ENCODE data around the gene LRRC4B.

Gene LRRC4B

GRCh38 chr19:50500753-50501151, 67.5 kb downstream of the LRRC4B start:
- no peak overlapping the region for H3K4me3 ChIP-seq (ENCODE audit: low read length)
- no peak for TF ChIP-seq ZNF274 (IDR thresholded peaks at IDR 0.05; ENCODE audit: low read depth, low read length)

GRCh38 chr19:50500060-50500752, 68.0 kb downstream of the LRRC4B start:
- TF ChIP-seq ZNF274 (IDR thresholded peaks at IDR 0.05; ENCODE audit: low read depth, low read length), result no peak
- H3K4me3 ChIP-seq (ENCODE audit: low read length), result no peak overlapping the region

- no peak overlapping the region for H3K4me3 ChIP-seq (ENCODE audit: low read length)
- no peak for TF ChIP-seq ZNF274 (IDR thresholded peaks at IDR 0.05; ENCODE audit: low read depth, low read length)
Measured at GRCh38 chr19:50498219-50499056, 69.8 kb downstream of the LRRC4B start.

GRCh38 chr19:50497022-50497405, 71.2 kb downstream of the LRRC4B start:
- TF ChIP-seq ZNF274 (IDR thresholded peaks at IDR 0.05; ENCODE audit: low read depth, low read length), result no peak
- no peak overlapping the region for H3K4me3 ChIP-seq (ENCODE audit: low read length)

- TF ChIP-seq ZNF274 (IDR thresholded peaks at IDR 0.05; ENCODE audit: low read depth, low read length), result no peak
Measured at GRCh38 chr19:50496189-50497021, 71.8 kb downstream of the LRRC4B start.

GRCh38 chr19:50495020-50495531, 73.2 kb downstream of the LRRC4B start:
- H3K4me3 ChIP-seq (ENCODE audit: low read length), result no peak overlapping the region
- no peak for TF ChIP-seq ZNF274 (IDR thresholded peaks at IDR 0.05; ENCODE audit: low read depth, low read length)

More at GRCh38 chr19:50496189-50497021, 71.8 kb downstream of the LRRC4B start:
- H3K4me3 ChIP-seq (ENCODE audit: low read length), result no peak overlapping the region

GRCh38 chr19:50494186-50495019, 73.8 kb downstream of the LRRC4B start:
- no peak for TF ChIP-seq ZNF274 (IDR thresholded peaks at IDR 0.05; ENCODE audit: low read depth, low read length)

GRCh38 chr19:50493171-50493570, 75.1 kb downstream of the LRRC4B start:
- no peak for TF ChIP-seq ZNF274 (IDR thresholded peaks at IDR 0.05; ENCODE audit: low read depth, low read length)

More at GRCh38 chr19:50494186-50495019, 73.8 kb downstream of the LRRC4B start:
- H3K4me3 ChIP-seq (ENCODE audit: low read length), result no peak overlapping the region

GRCh38 chr19:50492303-50493052, 75.8 kb downstream of the LRRC4B start:
- no peak for TF ChIP-seq ZNF274 (IDR thresholded peaks at IDR 0.05; ENCODE audit: low read depth, low read length)
- no peak overlapping the region for H3K4me3 ChIP-seq (ENCODE audit: low read length)

More at GRCh38 chr19:50493171-50493570, 75.1 kb downstream of the LRRC4B start:
- no peak overlapping the region for H3K4me3 ChIP-seq (ENCODE audit: low read length)

GRCh38 chr19:50490991-50491472, 77.2 kb downstream of the LRRC4B start:
- no peak for TF ChIP-seq ZNF274 (IDR thresholded peaks at IDR 0.05; ENCODE audit: low read depth, low read length)
- no peak overlapping the region for H3K4me3 ChIP-seq (ENCODE audit: low read length)

GRCh38 chr19:50490411-50490811, 77.8 kb downstream of the LRRC4B start:
- H3K4me3 ChIP-seq (ENCODE audit: low read length), result no peak overlapping the region
- TF ChIP-seq ZNF274 (IDR thresholded peaks at IDR 0.05; ENCODE audit: low read depth, low read length), result no peak

GRCh38 chr19:50489461-50490011, 78.7 kb downstream of the LRRC4B start:
- TF ChIP-seq ZNF274 (IDR thresholded peaks at IDR 0.05; ENCODE audit: low read depth, low read length), result no peak
- no peak overlapping the region for H3K4me3 ChIP-seq (ENCODE audit: low read length)

All from GM08714 (cell line).